NK-92 treated with Interleukin-12 subunit alpha and Interleukin-12 subunit beta, amount 100 ng/mL, for 24 hours (cell line): ENCODE measurements around the gene HS3ST5.
"Not testable (repeated sequence)": the region's sequence is repeated elsewhere in the genome, so short reads cannot be mapped to it uniquely, and the experiment has no call there.

Source experiments
- DNase-seq: peaks from one replicate; lab custom pipeline; 2025; lab: John Stamatoyannopoulos, UW

HS3ST5 gene

GRCh38 chr6:114090626-114091025 is 252.2 kb downstream of the HS3ST5 start:
- DNase-seq = no peak

- DNase-seq = no peak
Observed at GRCh38 chr6:114087496-114087895, 255.3 kb downstream of the HS3ST5 start.

GRCh38 chr6:114085211-114085610 is 257.6 kb downstream of the HS3ST5 start:
- DNase-seq = no peak

GRCh38 chr6:114084327-114084890 is 258.4 kb downstream of the HS3ST5 start:
- DNase-seq = no peak

GRCh38 chr6:114083251-114083650 is 259.6 kb downstream of the HS3ST5 start:
- DNase-seq = no peak

GRCh38 chr6:114081730-114082129 is 261.1 kb downstream of the HS3ST5 start:
- no peak for DNase-seq

- DNase-seq = no peak
Observed at GRCh38 chr6:114080891-114081510, 261.8 kb downstream of the HS3ST5 start.

- not testable (repeated sequence) for DNase-seq
Observed at GRCh38 chr6:114080410-114080809, 262.4 kb downstream of the HS3ST5 start.

- no peak for DNase-seq
Observed at GRCh38 chr6:114075777-114076176, 267.0 kb downstream of the HS3ST5 start.

- DNase-seq = no peak
Observed at GRCh38 chr6:114075300-114075699, 267.5 kb downstream of the HS3ST5 start.

GRCh38 chr6:114068771-114069170 is 274.1 kb downstream of the HS3ST5 start:
- no peak for DNase-seq

- DNase-seq = no peak
Observed at GRCh38 chr6:114068116-114068515, 274.7 kb downstream of the HS3ST5 start.

GRCh38 chr6:114064862-114065261 is 278.0 kb downstream of the HS3ST5 start:
- no peak for DNase-seq

GRCh38 chr6:114063956-114064355 is 278.9 kb downstream of the HS3ST5 start:
- no peak for DNase-seq

- DNase-seq = no peak
Observed at GRCh38 chr6:114062199-114062598, 280.6 kb downstream of the HS3ST5 start.

GRCh38 chr6:114061741-114062140 is 281.1 kb downstream of the HS3ST5 start:
- DNase-seq = no peak

- no peak for DNase-seq
Observed at GRCh38 chr6:114061116-114061515, 281.7 kb downstream of the HS3ST5 start.

GRCh38 chr6:114058435-114058834 is 284.4 kb downstream of the HS3ST5 start:
- no peak for DNase-seq

- DNase-seq = no peak
Observed at GRCh38 chr6:114055763-114056162, 287.1 kb downstream of the HS3ST5 start.

GRCh38 chr6:114055349-114055748 is 287.5 kb downstream of the HS3ST5 start:
- DNase-seq = no peak

- no peak for DNase-seq
Observed at GRCh38 chr6:114053791-114054190, 289.0 kb downstream of the HS3ST5 start.

- DNase-seq = no peak
Observed at GRCh38 chr6:114052141-114052540, 290.7 kb downstream of the HS3ST5 start.

- no peak for DNase-seq
Observed at GRCh38 chr6:114051031-114051430, 291.8 kb downstream of the HS3ST5 start.

GRCh38 chr6:114049367-114049966 is 293.4 kb downstream of the HS3ST5 start:
- DNase-seq = no peak
